A673 (cell line): Measurements from ENCODE around the gene KCNB1. TPM values are rescaled to one million over a fixed set of nuclear protein-coding genes. Genes with fewer than 3 reads are reported as not detected.

Source experiments
- BruUV-seq: library from RNA; stranded (reverse); fragments of 400-500 nt; replicated peaks from 2 replicates; lab custom pipeline; 2021; lab: Mats Ljungman, UMichigan
- CTCF ChIA-PET: fragments of 300-600 bp; sonication (Branson Sonifier 250); formaldehyde crosslinking; loops from one replicate; lab custom pipeline; 2022; ENCODE audit warnings: antibody characterized with exemption; lab: Charles Lee
- POLR2A ChIA-PET: fragments of 300-600 bp; sonication (Branson Sonifier 250); formaldehyde crosslinking; loops from one replicate; lab custom pipeline; 2022; ENCODE audit warnings: antibody characterized with exemption; ENCODE audit not compliant: low non-redundant PET; lab: Charles Lee
- DNase-seq: peaks from one replicate; pipeline ENCODE4 v3.0.0-alpha.2; 2015; ENCODE audit warnings: low spot score
- H3K27ac ChIP-seq: fragments of 200-600 bp; sonication (generic); 2 replicates; pipeline ENCODE4 v1.5.1; 2016; ENCODE audit warnings: mixed run types, low read depth, mild to moderate bottlenecking, mixed read lengths, antibody characterized with exemption, low read length; ENCODE audit not compliant: poor library complexity, severe bottlenecking
- H3K27me3 ChIP-seq: fragments of 200-600 bp; sonication (generic); replicated peaks from 2 replicates; pipeline ENCODE4 v1.6.1; 2017; ENCODE audit warnings: mixed run types, low read depth, mild to moderate bottlenecking, mixed read lengths, antibody characterized with exemption, low read length; ENCODE audit not compliant: insufficient read depth, poor library complexity
- H3K36me3 ChIP-seq: fragments of 200-600 bp; sonication (generic); 2 replicates; pipeline ENCODE4 v1.6.1; 2016; ENCODE audit warnings: mixed run types, mild to moderate bottlenecking, mixed read lengths, antibody characterized with exemption, low read length; ENCODE audit not compliant: insufficient read depth, poor library complexity, severe bottlenecking
- H3K4me1 ChIP-seq: fragments of 200-600 bp; sonication (generic); 2 replicates; pipeline ENCODE4 v1.6.1; 2017; ENCODE audit warnings: mixed run types, mild to moderate bottlenecking, mixed read lengths, antibody characterized with exemption, low read length; ENCODE audit not compliant: insufficient read depth, poor library complexity, severe bottlenecking
- H3K4me3 ChIP-seq: fragments of 200-600 bp; sonication (generic); 2 replicates; pipeline ENCODE4 v1.5.1; 2016; ENCODE audit warnings: low read depth, mixed run types, mild to moderate bottlenecking, mixed read lengths, low read length; ENCODE audit not compliant: poor library complexity, severe bottlenecking
- H3K9me3 ChIP-seq: fragments of 200-600 bp; sonication (generic); 2 replicates; pipeline ENCODE4 v1.6.1; 2016; ENCODE audit warnings: mixed run types, low read depth, mild to moderate bottlenecking, mixed read lengths, antibody characterized with exemption, low read length; ENCODE audit not compliant: poor library complexity, severe bottlenecking
- EZH2 ChIP-seq: fragments of 200-600 bp; sonication (generic); IDR thresholded peaks from 2 replicates; pipeline ENCODE4 v1.6.1; 2017; ENCODE audit warnings: borderline replicate concordance, low read depth, mild to moderate bottlenecking, mixed read lengths, antibody characterized with exemption, low read length; ENCODE audit not compliant: poor library complexity, severe bottlenecking
- intact Hi-C: fragments of 100-400 bp; cut with micrococcal nuclease; formaldehyde crosslinking; loops from one replicate; pipeline ENCODE4 v1.10.0; 2022; ENCODE audit not compliant: unreplicated experiment
- total RNA-seq: library from RNA; stranded (reverse); gene quantifications from 2 replicates; pipeline ENCODE4 v1.2.3, GENCODE V29; 2021
- TF ChIP-seq, protein P1 (sequence below): fragments of 300-800, 200-600 bp; sonication (generic); conservative IDR thresholded peaks from 2 replicates; pipeline ENCODE4 v1.5.1; 2017; ENCODE audit warnings: low read depth, mild to moderate bottlenecking, antibody characterized with exemption, low read length, moderate library complexity, mixed read lengths

The KCNB1 gene
- total RNA-seq, 1 experiment from 2014 or later = not detected

DNA sequence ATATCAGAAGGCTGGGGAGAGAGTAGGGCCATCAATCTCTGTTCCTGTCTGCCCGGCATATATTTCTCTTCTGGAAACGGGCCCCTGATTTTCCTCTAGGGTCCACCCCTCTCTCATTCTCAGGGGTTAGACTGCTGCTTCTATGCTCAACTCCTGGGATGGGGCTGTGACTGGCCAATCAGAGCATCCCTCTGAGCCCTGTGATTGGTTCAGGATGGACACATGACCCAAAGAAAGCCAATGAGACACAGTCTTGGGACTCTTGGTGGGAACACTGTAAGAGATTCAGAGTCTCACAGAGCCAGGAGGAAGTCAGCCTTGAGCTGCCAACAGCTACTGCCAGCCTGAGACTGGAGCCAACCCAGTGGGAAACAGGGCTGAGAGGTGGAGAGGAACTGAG, 31.0 kb upstream of the KCNB1 start:
- intact Hi-C loops = no loop called here
- POLR2A ChIA-PET = no interaction called here
- CTCF ChIA-PET = interaction anchor here (0.5 kb wide), 2 partner anchors 223 to 370 kb away, joined by 4 to 5 read pairs; no protein-coding TSS in a partner anchor
- Histone ChIP-seq H3K27ac (no peak overlapping the region), H3K9me3 (no peaks in the 10 kb centered on the region), H3K4me1 (no peaks in the 10 kb centered on the region), H3K27me3 (peaks cover 39% of the 10 kb centered on the region), H3K4me3 (no peak overlapping the region), H3K36me3 (no peaks in the 10 kb centered on the region)
- TF ChIP-seq, protein P1, sequence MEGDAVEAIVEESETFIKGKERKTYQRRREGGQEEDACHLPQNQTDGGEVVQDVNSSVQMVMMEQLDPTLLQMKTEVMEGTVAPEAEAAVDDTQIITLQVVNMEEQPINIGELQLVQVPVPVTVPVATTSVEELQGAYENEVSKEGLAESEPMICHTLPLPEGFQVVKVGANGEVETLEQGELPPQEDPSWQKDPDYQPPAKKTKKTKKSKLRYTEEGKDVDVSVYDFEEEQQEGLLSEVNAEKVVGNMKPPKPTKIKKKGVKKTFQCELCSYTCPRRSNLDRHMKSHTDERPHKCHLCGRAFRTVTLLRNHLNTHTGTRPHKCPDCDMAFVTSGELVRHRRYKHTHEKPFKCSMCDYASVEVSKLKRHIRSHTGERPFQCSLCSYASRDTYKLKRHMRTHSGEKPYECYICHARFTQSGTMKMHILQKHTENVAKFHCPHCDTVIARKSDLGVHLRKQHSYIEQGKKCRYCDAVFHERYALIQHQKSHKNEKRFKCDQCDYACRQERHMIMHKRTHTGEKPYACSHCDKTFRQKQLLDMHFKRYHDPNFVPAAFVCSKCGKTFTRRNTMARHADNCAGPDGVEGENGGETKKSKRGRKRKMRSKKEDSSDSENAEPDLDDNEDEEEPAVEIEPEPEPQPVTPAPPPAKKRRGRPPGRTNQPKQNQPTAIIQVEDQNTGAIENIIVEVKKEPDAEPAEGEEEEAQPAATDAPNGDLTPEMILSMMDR = no peak
- TF ChIP-seq EZH2 = no peak
- BruUV-seq = no TSS peak
- no peak for DNase-seq

GRCh38 chr20:49513009-49513408, 30.5 kb upstream of the KCNB1 start:
- CTCF ChIA-PET = no interaction called here
- Histone ChIP-seq H3K4me1 (no peaks in the 10 kb centered on the region), H3K4me3 (no peak overlapping the region), H3K9me3 (no peaks in the 10 kb centered on the region), H3K27me3 (peaks cover 34% of the 10 kb centered on the region), H3K36me3 (no peaks in the 10 kb centered on the region), H3K27ac (no peak overlapping the region)
- intact Hi-C loops = no loop called here
- POLR2A ChIA-PET = no interaction called here
- TF ChIP-seq, protein P1 = no peak
- no peak for TF ChIP-seq EZH2
- DNase-seq = no peak
- BruUV-seq = no TSS peak

DNA sequence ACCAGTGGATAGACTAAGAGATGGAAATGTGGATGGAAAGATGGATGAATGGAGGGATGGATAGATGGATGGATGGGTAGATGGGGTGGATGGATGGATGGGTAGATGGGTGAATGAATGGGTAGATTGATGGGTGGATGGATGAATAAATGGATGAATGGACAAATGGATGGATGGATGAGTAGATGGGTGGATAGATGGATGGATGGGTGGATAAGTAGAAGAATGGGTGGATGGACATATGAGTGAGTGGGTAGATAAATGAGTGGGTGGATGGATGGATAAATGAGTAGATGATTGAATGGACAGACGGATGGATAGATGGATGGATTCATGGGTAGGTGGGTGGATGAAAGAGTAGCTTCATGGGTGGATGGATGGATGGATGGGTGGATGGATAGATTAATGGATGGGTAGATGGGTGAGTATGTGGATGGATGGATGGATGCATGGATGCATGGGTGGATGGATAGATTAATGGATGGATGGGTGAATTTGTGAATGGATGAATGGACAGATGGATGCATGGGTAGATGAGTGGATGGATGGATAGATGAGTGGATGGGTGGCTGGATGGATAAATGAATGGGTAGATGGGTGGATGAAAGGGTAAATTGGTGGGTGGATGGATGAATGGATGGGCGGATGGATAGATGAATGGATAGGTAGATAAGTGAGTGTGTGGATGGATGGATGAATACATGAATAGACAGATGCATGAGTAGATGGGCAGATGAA, 29.5 kb upstream of the KCNB1 start:
- CTCF ChIA-PET = no interaction called here
- no peak for DNase-seq
- Histone ChIP-seq H3K4me3 (no peak overlapping the region), H3K36me3 (no peaks in the 10 kb centered on the region), H3K27ac (no peak overlapping the region), H3K9me3 (no peaks in the 10 kb centered on the region), H3K27me3 (peaks cover 27% of the 10 kb centered on the region), H3K4me1 (no peaks in the 10 kb centered on the region)
- POLR2A ChIA-PET = no interaction called here
- TF ChIP-seq, protein P1 = no peak
- no peak for TF ChIP-seq EZH2
- no TSS peak for BruUV-seq
- intact Hi-C loops = no loop called here
